HG03575 (cell line): ENCODE results near the gene TRAPPC8.
"Not testable (repeated sequence)": the region's sequence is repeated elsewhere in the genome, so short reads cannot be mapped to it uniquely, and the experiment has no call there.

ENCODE experiments used
- ATAC-seq: cut with Tn5 transposase; IDR thresholded peaks from one replicate; pipeline ENCODE4 v1.9.1; 2021; ENCODE audit not compliant: unreplicated experiment, insufficient number of reproducible peaks, low FRiP score; ENCODE audit errors: extremely low read depth

TRAPPC8 gene

DNA sequence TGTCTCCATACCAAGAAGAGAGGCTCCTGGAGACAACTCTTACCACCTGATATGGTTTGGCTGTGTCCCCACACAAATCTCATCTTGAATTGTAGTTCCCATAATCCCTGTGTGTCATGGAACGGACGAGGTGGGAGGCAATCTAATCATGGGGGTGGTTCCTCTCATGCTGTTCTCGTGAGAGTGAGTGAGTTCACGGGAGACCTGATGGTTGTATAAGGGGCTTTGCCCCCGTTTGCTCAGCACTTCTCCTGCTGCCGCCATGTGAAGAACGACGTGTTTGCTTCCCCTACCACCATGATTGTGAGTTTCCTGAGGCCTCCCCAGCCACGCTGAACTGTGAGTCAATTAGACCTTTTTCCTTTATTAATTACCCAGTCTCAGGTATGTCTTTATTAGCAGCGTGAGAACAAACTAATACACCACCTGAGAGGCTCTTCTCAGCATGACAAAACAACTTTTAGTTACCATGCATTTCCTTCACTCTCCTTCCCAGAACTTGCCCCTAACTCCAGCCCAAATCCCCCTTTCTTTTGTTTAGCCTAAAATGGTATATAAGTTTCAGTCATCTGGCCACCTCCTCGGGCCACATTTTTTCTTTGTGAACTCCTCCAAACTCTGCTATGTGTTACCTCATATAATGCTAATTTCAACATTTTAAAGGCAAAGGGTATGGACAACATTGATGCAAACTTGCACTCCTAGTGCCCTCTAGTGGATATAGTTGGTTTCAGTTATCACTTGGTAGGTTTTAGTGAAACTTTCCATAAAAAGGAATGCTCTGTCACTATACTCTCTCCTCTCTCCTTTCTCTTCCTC is 123.6 kb downstream of the TRAPPC8 start:
- no peak for ATAC-seq

GRCh38 chr18:31814132-31814531 is 128.8 kb downstream of the TRAPPC8 start:
- no peak for ATAC-seq

- ATAC-seq = not testable (repeated sequence)
These were observed 132.4 kb downstream of the TRAPPC8 start for GRCh38 chr18:31810336-31811130.

DNA sequence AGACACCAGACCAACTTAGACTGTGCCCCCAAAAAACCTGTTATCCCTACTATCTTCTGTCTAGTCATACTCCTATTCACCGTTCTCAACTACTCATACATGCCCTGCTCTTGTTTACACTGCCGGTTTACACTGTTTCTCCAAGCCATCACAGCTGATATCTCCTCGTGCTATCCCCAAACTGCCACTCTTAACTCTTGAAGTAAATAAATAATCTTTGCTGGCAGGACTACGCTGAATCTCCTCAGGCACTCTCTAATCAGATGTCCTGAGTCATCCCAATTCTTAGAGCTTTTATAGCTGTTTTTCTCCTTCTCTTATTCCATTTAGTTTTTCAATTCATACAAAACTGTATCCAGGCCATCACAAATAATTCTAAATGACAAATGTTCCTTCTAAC is 133.9 kb downstream of the TRAPPC8 start:
- not testable (repeated sequence) for ATAC-seq

DNA sequence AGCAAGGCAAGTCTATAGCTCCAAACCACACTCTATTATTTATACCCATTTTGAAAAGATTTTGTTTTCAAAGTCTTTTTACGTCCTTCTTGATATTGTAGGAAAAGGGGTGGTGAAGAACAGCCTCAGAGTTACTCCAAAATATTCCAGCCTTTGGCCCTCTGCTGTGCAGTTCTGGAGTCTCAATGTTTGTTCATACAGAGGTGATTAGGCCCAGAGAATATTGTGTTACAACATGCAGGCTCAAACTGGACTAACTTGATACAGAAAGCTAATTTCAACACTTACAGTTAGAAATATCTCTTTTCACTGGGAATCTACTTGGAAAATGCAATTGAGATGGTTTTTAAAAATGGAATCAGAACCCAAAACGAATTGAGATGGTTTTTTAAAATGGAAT is 141.8 kb downstream of the TRAPPC8 start:
- ATAC-seq = no peak

GRCh38 chr18:31799257-31799656 is 143.7 kb downstream of the TRAPPC8 start:
- ATAC-seq = not testable (repeated sequence)

- ATAC-seq = no peak
These were observed 144.5 kb downstream of the TRAPPC8 start for GRCh38 chr18:31798399-31798798.

DNA sequence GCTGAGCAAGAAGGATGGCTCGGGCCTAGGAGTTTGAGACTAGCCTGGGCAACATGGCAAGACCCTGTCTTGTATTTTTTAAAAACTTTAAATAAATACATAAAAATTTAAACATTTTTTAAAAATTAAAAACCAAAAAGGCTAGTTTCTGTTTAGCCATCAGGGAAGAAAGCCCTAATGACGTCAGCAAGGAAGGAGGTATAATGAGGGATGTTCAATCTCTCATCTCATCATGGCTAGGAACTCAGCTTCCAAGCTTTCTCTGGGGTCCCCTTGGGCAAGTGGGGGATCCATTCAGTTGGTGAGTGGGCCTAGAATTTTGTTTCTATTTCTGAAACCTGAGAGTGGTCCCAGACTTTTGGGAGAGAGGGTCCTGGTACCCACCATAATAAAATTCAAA is 147.2 kb downstream of the TRAPPC8 start:
- no peak for ATAC-seq

DNA sequence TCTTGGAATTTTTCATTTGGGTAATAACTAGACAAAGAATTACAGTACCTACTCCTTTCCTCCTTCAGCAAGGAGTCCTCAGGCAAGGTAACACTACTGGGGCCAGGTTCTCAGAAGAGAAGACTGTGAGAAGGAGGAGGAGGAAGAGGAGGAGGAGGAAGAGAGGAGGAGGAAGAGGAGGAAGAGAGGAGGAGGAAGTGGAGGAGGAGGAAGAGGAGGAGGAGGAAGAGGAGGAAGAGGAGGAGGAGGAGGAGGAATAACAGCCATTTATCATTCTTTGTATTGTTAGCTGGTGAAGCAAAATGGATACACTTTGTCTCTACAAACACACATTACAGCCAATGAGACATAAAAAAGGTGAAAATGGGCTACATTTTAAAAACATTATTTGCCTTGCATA is 149.4 kb downstream of the TRAPPC8 start:
- no peak for ATAC-seq

DNA sequence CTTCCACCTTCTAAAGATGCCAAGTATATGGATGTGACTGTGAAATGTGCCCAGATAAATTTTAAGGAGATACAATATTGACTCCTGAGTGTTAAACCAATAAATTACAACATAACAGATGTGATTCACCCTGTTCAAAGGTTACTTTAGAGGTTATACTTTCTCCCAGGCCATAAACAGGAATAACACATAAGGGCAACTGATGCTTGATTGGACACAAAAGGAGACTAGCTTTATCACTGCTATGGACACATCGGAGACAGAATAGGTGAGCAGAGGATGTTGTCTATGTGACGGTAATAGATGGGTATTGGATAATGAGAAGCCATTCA is 150.4 kb downstream of the TRAPPC8 start:
- no peak for ATAC-seq

- peak; percentile 87 for ATAC-seq
These were observed 150.9 kb downstream of the TRAPPC8 start for GRCh38 chr18:31791817-31792579.

DNA sequence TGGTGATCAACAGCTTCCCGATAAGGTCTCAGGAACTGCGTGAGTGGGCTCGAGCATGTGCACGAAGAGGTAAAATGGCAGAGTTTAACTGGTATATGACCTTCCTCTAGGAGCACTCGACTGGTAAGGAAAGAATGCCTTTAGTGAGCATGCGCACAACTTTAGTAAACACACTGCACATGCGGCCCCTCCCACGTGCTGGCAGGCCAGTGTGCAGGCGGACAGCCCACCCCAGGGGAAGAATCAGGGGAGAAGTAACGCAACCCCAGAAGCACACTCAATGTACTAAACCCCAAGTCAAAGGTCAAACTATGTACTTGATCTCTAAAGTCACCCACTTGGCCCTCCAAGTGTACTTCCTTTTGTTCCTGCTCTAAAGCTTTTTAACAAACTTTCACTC is 153.5 kb downstream of the TRAPPC8 start:
- no peak for ATAC-seq

DNA sequence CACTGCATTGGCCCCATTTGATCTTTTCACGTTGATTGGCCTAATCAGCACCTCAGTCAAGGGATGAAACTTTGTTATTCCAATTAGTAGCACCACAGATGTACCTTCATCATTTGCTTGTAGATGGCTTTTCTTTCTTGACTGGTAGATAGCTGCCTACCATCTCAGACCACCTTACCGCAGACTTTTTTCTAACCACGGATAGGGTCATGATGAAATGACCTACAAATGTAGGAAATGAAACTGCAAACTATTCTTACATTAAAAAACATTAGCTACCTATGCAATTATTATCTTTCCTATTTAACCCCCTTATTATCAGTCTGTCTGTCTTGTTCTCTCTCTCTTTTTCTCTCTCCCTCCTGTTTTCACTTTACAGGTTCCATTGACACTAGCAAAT is 159.9 kb downstream of the TRAPPC8 start:
- ATAC-seq = no peak
